ENCODE data around the gene MAPKBP1. TPM values are rescaled to one million over a fixed set of nuclear protein-coding genes. Genes with fewer than 3 reads are reported as not detected.

Gene MAPKBP1
- total RNA-seq, 2 donors from 2014 or later, result 16.7 to 26.3 TPM

- no peaks in the 10 kb centered on the region for H3K4me1 ChIP-seq (ENCODE audit: control insufficient read depth, insufficient read depth, low read length)
- no peak overlapping the region for H3K27ac ChIP-seq (ENCODE audit: low read depth, low read length)
- peak overlapping the region; percentile 14 for H3K27ac Mint-ChIP-seq
- no peaks in the 10 kb centered on the region for H3K36me3 ChIP-seq (ENCODE audit: control insufficient read depth, insufficient read depth, low read length)
- H3K4me3 Mint-ChIP-seq, result no peak overlapping the region
- peaks cover 18% of the 10 kb centered on the region for H3K36me3 Mint-ChIP-seq (ENCODE audit: low read depth)
- H3K4me1 Mint-ChIP-seq, result no peaks in the 10 kb centered on the region
- WGBS, 2 experiments (ENCODE audit: insufficient coverage in 1 of 2, insufficient read length in 1 of 2), result 84 to 86% methylated on average over 7 to 8 of the region's 8 CpGs
- no peak overlapping the region for H3K9ac ChIP-seq (ENCODE audit: extremely low read depth, low read length, poor library complexity, severe bottlenecking)
- H3K4me3 ChIP-seq (ENCODE audit: low read length), result no peak overlapping the region
- no peaks in the 10 kb centered on the region for H3K9me3 ChIP-seq (ENCODE audit: control insufficient read depth, low read length)
- no peak for TF ChIP-seq CTCF (conservative IDR thresholded peaks at IDR 0.05)
- no peaks in the 10 kb centered on the region for H3K9me3 Mint-ChIP-seq
- H3K27me3 Mint-ChIP-seq (ENCODE audit: insufficient read depth), result peaks cover 1% of the 10 kb centered on the region
- DNase-seq, result no peak
- H3K27me3 ChIP-seq (ENCODE audit: control insufficient read depth, insufficient read depth, low read length, poor library complexity, severe bottlenecking), result no peaks in the 10 kb centered on the region
These were observed 75.6 kb downstream of the MAPKBP1 start for GRCh38 chr15:41849861-41850260.

- Histone ChIP-seq H3K27me3 (ENCODE audit: control insufficient read depth, insufficient read depth, low read length, poor library complexity, severe bottlenecking) (no peaks in the 10 kb centered on the region), H3K9ac (ENCODE audit: extremely low read depth, low read length, poor library complexity, severe bottlenecking) (no peak overlapping the region), H3K27ac (ENCODE audit: low read depth, low read length) (no peak overlapping the region), H3K36me3 (ENCODE audit: control insufficient read depth, insufficient read depth, low read length) (no peaks in the 10 kb centered on the region), H3K9me3 (ENCODE audit: control insufficient read depth, low read length) (no peaks in the 10 kb centered on the region), H3K4me3 (ENCODE audit: low read length) (no peak overlapping the region), H3K4me1 (ENCODE audit: control insufficient read depth, insufficient read depth, low read length) (no peaks in the 10 kb centered on the region)
- no peak for TF ChIP-seq CTCF (conservative IDR thresholded peaks at IDR 0.05)
- H3K27me3 Mint-ChIP-seq (ENCODE audit: insufficient read depth), result peaks cover 1% of the 10 kb centered on the region
- H3K27ac Mint-ChIP-seq, result peak overlapping the region; percentile 39
- no peak for DNase-seq
- H3K9me3 Mint-ChIP-seq, result no peaks in the 10 kb centered on the region
- no peak overlapping the region for H3K4me3 Mint-ChIP-seq
- peaks cover 3% of the 10 kb centered on the region for H3K4me1 Mint-ChIP-seq
- 94 to 99% methylated on average over 12 to 16 of the region's 16 CpGs for WGBS, 2 experiments (ENCODE audit: insufficient coverage in 1 of 2, insufficient read length in 1 of 2)
- H3K36me3 Mint-ChIP-seq (ENCODE audit: low read depth), result peaks cover 18% of the 10 kb centered on the region
These were observed 76.3 kb downstream of the MAPKBP1 start for GRCh38 chr15:41850482-41851166.

DNA sequence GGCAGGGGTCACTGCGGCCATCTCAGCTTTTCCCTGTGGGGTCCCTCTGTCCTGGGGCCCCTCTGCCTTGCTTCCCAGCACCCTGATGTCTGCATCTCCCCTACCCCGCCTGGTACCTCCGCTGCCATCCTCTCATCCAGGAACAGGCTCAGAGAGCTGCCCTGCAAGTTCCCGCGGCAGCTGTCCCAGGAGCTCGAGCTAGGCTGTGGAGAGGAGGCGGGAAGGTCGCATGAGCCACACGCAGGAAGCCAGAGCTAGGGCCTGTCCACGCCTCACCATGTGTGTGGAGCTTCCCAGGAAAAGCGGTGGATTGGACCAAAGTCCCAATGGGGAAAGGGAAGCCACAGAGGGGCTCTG lies 76.9 kb downstream of the MAPKBP1 start:
- Histone ChIP-seq H3K36me3 (ENCODE audit: control insufficient read depth, insufficient read depth, low read length) (no peaks in the 10 kb centered on the region), H3K9me3 (ENCODE audit: control insufficient read depth, low read length) (no peaks in the 10 kb centered on the region), H3K9ac (ENCODE audit: extremely low read depth, low read length, poor library complexity, severe bottlenecking) (no peak overlapping the region), H3K27me3 (ENCODE audit: control insufficient read depth, insufficient read depth, low read length, poor library complexity, severe bottlenecking) (no peaks in the 10 kb centered on the region), H3K4me3 (ENCODE audit: low read length) (no peak overlapping the region), H3K4me1 (ENCODE audit: control insufficient read depth, insufficient read depth, low read length) (no peaks in the 10 kb centered on the region), H3K27ac (ENCODE audit: low read depth, low read length) (no peak overlapping the region)
- Mint-ChIP-seq H3K27ac (peak overlapping the region; percentile 39), H3K4me1 (peaks cover 3% of the 10 kb centered on the region), H3K27me3 (ENCODE audit: insufficient read depth) (peaks cover 1% of the 10 kb centered on the region), H3K4me3 (no peak overlapping the region), H3K36me3 (ENCODE audit: low read depth) (peaks cover 16% of the 10 kb centered on the region), H3K9me3 (no peaks in the 10 kb centered on the region)
- no peak for TF ChIP-seq CTCF (conservative IDR thresholded peaks at IDR 0.05)
- WGBS, 2 experiments (ENCODE audit: insufficient coverage in 1 of 2, insufficient read length in 1 of 2), result 92 to 93% methylated on average over 11 of the region's 11 CpGs
- DNase-seq, result no peak
